ENCODE data around the gene SGCD.

Gene SGCD

GRCh38 chr5:156582193-156582598 lies 255.2 kb downstream of the SGCD start:
- TF ChIP-seq CTCF (IDR thresholded peaks at IDR 0.05), result no peak

GRCh38 chr5:156584871-156585270 lies 257.9 kb downstream of the SGCD start:
- TF ChIP-seq CTCF (IDR thresholded peaks at IDR 0.05), result no peak

GRCh38 chr5:156585999-156586398 lies 259.0 kb downstream of the SGCD start:
- TF ChIP-seq CTCF (IDR thresholded peaks at IDR 0.05), result no peak

GRCh38 chr5:156587012-156587411 lies 260.0 kb downstream of the SGCD start:
- no peak for TF ChIP-seq CTCF (IDR thresholded peaks at IDR 0.05)

- TF ChIP-seq CTCF (IDR thresholded peaks at IDR 0.05), result no peak
Observed at GRCh38 chr5:156588306-156588705, 261.3 kb downstream of the SGCD start.

GRCh38 chr5:156589104-156589945 lies 262.4 kb downstream of the SGCD start:
- TF ChIP-seq CTCF (IDR thresholded peaks at IDR 0.05), result no peak

GRCh38 chr5:156589946-156590216 lies 262.9 kb downstream of the SGCD start:
- no peak for TF ChIP-seq CTCF (IDR thresholded peaks at IDR 0.05)

GRCh38 chr5:156590978-156591377 lies 264.0 kb downstream of the SGCD start:
- TF ChIP-seq CTCF (IDR thresholded peaks at IDR 0.05), result no peak
